SW 1271 (cell line): ENCODE data around the gene WDR35.

Source experiments
- DNase-seq, 2 experiments: peaks; one replicate each; lab custom pipeline; 2025; lab: John Stamatoyannopoulos, UW

WDR35 gene

DNA sequence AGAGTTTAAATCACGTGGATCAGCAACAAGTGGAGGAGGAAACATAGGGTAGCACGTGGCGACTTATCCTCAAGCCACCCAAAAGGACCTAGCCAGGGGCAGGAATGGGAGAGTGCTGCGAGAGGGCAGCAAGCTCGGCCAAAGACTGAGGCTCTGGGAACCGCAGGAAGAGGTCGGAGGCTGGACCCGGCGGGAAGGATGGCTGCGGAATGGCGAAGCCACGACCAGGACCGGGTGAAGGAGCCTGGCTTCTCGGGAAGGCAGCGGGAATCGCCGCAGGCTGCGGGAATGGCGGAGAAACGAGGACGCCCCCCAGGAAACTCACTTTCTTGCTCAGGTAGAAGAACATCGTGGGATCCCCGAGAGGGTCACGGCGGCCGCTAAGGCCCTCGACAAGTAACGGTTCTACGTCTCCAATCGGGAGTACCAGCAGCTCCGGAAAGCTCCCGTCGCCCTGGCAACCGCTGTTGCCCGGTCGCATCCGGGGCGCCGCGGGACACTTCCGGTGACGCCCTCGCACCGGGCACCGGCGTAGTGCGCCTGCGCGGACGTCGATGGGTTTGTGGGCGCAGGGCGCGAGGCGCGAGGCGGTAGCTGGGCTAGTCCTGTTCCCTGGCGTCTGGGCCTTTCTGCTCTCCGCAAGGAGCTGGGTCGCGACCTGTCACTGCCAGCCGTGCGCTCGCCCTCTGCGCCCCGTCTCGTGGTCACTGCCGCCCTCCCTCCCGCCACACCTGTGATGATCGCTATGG lies at the start of gene WDR35:
Gene WDR35, minus strand, starts transcription at position 439 of the 749 bp plus-strand sequence. Its CDS starts 90 bp downstream, at position 349.
- peak; percentile 92 to 93 for DNase-seq

DNA sequence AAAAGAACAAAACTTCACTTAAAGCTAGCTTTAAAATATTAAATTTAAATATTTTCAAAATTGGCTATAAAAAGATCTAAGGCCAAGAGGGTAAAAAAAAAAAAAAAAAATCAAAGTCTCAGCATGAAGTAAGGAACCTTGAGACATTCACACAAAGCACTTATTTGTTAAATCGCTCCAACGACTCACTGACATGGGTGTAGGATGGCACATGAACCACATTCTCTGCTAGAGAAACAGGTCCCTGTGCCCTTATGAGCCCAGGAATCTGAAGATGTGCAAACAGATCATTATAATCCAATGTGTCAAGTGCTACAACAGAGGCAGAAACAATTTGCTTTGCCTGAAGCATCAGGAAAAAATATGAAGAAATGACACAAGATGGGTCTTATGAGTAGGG lies 47.8 kb upstream of the WDR35 start:
- DNase-seq = no peak

DNA sequence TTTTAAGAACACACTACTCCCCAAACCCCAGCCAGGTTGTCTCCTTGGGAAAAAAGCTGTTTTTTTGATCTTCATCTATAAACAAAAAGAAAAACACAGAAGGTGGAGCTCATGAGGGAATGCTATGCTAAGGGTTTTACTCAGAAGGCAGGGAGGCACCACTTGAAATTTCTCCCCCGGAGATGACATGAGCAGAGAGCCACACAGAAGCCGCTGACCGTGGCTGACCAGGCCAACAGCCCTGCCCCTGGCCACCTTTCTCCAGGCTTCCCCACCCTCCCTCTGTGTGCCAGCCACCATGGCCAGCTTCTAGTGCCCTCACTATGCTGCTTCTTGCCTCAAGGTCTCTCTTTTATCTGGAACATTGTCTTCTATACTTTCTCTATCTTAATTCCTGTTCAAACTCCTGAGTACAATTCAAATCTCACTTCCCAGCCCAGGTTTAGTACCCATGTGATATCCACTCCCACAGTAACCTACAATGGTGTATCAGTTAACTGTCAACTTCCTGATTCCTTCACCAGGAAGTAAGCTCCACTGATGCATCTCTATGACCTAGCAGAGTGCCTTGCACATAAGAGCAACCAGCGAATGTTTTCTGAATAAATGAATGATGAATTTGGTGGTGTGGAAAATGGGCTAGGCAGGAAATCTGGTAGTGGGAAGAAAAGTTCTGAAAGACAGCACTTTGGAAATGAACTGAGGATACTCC lies 46.2 kb upstream of the WDR35 start:
- DNase-seq = no peak

DNA sequence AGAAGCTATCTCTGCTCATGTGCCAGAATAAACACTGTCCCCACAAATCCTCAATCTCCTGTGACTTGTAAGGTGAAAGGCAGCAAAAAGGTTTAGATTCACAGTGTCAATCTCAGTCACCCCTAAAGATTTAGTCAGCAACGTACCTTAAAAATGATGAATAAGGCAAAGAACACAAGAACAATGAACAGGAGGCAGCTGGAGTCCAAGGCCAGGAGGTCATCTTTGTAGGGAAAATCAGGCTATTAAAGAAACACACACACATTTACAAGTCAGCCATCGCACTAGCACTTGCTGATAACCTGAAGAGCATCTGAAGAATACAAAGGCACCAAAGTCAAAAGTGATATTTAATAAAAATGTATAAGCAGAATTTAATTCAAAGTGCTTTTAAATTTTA lies 44.9 kb upstream of the WDR35 start:
- no peak for DNase-seq

DNA sequence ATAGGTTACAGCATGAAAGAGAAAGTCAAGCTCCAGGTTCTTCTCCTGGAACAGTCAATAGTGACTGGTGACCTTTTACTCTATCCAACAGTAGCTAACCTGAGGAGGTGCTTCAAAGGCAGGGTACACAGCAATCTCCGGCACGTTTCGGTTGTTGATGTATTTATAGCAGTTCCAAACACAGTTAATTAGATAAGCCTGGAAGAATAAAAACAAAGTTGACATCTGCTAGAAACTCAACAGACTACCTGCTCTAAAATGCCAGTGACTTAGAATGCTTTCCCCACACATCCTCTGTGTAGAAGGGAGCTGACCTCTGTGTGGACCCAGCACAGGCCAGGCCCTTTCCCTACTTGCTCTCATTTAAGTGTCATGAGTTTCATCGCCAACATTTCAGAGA lies 44.3 kb upstream of the WDR35 start:
- no peak for DNase-seq

DNA sequence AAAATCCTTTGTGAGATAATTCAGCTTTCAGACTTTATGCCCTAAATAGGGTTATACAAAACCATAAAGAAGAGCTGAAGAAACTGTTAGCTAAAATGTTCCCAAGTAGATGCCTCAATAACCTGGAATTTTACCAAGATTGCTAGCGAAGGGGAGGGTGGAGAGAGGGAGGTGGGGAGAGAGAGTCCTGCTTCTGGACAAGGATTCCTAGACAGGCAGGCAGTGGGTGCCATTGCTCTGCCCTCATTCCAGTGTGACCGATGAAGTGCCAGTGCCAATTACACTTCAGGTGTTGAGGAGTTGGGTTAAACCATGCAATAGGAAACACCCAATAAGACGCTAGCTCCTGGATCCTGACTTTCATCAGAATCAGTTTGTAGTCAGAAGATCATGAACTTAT lies 43.4 kb upstream of the WDR35 start:
- no peak for DNase-seq

DNA sequence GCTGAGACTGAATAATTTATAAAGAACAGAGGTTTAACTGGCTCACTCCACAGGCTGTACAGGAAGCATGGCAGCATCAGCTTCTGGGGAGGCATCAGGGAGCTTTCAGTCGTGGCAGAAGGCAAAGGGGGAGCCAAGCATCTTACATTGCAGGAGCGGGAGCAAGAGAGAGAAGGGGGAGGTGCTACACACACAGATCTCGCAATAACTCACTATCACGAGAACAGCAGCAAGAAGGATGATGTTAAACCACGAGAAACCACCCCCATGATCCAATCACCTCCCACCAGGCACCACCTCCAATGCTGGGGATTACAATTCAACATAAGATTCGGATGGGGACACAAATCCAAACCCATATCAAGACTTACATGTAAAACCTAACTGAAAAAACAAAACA lies 40.3 kb upstream of the WDR35 start:
- no peak for DNase-seq

DNA sequence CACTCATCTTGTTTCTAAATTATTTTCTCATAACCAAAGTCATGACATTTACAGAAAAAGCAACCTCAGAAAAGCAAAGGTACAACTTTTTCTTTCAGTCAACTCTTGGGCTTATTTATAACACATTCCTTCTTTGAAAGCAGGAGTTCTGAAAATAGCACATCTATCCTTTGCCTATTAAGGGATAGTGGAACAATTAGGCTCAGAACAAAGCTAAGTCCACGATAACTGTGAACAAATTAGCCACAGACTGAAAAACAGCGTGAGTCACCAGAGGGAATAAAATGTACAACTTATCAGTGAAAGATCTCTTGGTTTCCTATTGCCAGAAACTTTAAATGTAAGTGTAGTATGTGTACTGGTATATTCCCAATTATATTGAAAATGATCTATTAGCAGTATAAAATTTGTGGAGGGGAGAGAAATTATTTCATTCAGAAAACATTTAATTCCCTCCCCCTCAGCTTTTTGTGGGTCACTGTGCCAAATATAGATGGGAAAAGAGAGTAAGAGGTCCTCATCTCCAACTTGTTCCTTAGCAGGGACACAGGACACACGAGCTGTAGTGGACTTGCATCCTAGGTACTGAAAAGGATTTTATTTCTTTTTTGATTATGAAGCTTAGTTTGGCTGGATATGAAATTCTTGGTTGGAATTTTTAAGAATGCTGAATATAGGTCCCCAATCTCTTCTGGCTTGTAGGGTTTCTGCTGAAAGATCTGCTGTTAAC lies 38.0 kb upstream of the WDR35 start:
- no peak for DNase-seq

DNA sequence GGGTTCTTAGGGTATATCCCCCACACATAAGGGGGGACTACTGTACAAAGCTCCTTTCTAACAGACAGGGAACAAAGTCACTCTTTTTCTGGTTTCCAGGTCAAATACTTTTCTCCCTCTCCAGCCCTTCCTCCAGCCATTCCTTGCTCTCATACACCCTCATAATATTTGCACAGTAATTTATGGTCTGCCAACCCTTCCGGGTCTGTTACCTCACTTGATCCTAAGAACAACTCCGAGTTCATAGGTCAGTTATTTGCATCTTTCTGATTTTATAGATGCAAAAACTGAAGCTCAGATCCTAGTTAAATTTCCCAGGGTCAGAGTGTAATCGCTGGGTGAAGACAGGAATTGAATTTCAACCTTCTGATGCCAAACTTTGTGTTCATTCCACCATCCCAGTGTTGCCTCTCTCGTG lies 37.4 kb upstream of the WDR35 start:
- DNase-seq = no peak

DNA sequence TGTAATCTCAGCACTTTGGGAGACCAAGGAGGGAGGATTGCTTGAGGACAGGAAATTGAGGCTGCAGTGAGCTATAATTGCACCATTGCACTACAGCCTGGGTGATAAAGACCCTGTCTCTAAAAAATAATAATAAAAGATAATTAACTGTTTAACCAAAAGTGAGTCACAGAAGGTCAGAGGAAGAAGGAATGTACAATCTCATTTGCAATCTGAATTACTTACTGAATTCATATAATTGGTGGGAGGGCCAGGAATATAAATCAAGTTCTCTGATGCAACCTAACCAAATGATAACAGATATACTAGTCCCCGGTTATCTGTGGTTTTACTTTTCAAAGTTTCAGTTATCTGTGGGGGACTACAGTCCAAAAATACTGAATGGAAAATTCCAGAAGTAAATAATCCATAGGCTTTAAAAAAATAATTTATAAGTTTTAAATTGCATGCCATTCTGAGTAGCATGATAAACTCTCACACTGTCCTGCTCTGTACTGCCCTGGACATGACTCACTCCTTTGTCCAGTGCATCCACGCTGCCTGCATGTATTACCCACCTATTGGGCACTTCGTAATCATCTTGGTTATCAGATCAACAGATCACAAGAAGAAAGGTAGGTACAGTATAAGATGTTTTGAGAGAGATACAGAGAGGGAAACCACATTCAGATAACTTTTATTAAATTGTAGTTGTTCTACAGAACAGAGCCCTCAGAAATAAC lies 35.3 kb upstream of the WDR35 start:
- no peak for DNase-seq

DNA sequence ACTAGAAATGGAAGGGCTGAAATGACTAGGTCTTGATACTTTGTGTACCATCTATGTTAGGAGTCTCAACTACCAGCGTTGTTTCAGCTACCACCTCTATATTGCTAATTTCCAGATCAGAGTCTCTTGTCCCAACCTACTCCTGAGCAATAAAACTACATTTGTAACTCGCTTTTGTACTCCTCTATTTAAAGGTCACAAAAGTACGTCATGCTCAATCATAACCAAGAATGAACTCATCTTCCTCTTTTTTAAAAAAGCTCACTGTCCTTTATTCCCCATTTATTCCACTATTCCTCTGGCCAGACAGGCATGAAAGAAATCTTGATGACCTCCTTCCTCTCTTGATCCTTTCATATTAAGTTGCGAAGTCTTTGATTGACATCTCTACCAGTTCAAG lies 33.8 kb upstream of the WDR35 start:
- DNase-seq = no peak

DNA sequence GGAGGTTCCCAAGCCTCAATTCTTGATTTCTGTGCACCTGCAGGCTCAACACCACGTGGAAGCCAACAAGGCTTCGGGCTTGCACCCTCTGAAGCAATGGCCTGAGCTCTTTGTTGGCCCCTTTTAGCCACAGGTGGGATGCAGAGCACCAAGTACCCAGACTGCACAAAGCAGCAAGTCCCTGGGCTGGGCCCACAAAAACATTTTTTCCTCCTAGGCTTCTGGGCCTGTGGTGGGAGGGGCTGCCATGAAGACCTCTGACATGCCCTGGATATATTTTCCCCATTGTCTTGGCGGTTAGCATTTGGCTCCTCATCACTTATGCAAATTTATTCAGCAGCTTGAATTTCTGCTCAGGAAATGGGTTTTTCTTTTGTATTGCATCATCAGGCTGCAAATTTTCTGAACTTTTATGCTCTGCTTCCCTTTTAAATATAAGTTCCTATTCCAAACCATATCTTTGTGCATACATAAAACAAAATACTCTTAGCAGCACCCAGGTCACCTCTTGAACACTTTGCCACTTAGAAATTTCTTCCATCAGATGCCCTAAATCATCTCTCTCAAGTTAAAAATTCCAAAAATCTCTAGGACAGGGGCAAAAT lies 31.6 kb upstream of the WDR35 start:
- DNase-seq = no peak

DNA sequence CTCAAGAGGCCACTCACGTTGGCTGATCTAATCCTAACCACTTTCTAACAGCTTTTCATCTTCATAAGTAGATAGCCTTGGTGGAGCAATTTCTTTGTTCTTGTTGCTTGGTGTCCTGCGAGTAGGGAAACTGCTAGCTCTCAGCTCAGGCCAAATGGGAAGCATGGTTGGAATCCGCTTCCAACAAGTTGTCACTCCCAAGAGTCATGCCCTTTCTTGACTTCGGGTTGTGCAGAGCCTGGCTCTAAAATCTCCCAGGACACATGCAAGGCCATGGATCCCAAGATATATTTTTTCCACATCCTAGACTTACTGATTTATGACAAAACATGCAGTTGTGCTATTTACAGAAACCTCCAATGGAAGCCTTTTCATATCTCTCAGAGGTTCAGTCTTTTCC lies 29.8 kb upstream of the WDR35 start:
- DNase-seq = no peak

DNA sequence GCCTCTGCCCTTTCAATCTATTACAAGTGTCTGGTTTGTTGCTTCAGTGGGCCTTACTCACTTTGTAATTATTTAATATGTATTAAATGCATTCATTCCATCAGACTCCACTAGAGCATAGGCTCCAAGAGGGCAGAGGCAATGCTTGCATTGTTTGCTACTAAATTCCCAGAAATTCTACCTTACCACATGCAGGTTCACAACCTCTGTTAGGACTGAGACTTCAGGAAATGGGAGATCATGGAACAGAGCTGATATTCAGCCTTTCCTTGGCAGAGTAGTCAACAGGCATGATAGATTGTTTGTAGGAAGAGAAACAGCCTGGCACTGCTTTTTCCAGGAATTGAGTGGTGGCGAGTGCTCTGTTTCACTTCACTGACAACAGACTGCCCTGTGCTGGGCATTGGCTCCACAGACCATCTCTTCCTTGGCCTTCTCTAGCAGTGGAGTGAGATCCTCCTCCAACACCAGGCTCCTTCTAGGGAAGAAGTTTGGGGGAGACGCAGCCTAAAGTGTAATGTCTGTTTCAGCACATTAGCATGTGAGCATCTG lies 28.8 kb upstream of the WDR35 start:
- DNase-seq = no peak

DNA sequence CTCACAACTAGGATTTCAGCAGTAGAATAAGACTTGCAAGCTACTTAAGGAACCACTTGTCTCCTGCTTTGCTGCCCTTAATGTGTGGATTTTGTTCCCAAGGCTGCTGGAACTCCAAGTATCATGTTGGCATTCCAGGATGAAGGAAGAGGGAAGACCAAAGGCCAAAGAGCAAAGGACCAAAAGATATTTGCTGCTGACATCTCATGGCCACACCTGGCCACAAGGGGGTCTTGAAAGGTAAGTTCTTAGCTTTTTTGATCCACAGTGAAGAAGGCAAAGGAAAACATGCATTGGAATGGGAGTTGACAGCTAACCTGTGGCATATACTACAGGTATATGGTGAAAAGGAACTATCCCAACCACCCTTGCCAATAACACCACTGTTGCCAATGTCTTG lies 26.4 kb upstream of the WDR35 start:
- DNase-seq = no peak

DNA sequence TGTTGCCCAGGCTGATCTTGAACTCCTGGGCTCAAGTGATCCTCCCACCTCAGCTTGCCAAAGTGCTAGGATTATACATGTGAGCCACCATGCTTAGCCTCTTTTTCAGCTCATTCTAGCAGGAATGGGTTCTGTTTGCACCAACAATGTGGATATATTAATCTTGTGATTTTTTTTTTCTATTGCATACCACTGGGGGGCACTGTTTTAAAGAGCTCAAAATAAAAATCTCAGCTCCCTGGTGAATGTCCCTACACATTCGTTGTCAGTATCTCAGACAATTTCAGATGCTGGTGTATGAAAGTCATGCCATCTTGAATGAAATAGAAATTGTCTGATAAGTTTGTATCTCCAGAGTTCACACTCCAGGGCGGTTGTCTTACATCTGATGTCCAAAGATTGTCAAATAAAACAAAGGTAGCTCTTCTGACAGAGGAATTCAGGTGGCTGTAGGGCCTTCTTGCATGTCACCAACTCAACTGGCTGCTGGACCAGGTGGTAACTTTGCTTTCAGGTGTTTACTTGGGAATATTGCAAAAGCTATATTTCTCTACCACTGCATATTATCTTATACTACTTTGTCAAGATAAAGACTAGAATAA lies 25.7 kb upstream of the WDR35 start:
- DNase-seq = peak; percentile 19 to 48

DNA sequence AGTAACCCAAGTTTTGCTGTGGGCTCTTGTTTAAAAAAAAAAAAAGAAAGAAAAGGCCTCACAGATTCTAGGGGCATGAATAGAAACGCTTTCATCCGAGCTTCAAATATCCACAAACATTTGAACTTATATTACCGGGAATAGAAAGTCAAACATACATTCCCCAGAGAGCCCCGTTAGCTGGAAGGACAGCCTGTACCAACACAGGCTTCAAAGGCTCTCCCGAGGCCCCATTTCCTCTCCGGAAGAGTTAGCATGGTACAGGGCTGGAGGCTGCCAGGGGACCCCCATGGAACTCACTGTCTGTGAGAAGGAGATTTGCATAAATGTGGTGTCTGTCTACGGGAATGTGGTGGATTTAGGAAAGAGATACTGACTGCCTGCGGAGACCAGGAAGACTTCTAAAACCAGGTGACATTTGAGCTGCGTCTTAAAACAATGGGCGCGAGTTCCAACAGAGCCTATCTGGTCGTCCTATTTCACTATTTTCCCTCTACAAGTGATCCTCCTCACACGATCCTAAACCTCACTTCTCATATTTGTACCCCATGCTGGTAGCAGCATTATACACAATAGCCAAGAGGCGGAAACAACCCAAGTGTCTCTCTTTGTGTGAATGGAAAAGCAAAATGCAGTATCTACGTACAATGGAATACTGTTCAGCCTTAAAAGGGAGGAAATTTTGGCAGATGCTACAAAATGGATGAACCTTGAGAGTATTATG lies 23.4 kb upstream of the WDR35 start:
- DNase-seq = no peak

DNA sequence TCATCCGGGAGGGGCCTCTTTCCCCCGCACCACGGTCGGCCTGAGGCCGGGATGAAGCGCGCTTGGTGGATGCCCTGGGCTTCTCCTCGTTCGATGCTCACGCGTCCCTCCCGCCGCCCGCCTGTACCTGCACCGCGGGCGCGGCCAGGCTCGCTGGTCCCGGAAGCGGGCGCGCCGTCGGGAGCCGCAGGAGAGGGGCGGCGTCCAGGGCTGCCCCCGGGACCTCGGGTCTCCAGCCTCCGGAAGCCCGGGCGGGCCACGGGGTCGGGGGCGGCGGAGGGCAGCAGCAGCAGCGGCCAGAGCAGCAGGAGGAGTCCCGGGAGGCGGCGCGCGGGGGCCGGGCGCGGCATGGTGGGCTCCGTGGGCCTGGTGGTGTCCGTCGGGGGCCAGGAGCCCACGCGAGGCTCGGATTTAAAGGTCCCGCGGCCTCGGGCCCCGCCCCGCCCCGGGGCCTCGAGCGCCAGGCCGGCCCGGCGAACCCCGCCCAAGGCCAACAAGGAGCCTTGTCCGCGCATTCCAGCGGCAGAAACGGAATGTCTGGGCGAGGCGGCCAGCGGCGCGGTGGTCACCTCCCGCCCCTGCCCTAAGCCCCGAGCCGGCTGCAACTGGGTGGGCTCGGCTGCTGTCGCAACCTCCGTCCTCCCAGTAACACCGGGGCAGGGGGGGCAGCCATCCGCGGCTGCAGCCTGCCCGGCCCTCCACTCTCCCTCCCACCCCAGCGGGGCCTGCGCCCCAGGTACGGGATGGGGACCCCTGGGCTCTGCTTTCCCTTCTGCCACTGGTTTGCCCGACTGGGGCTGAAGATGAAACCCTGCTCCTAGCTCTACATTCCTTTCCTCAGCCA lies 22.6 kb upstream of the WDR35 start, which contains the start of gene MATN3:
Gene MATN3, minus strand, starts transcription at position 387 of the 844 bp plus-strand sequence. Its CDS starts 37 bp downstream, at position 350.
- DNase-seq = no peak

DNA sequence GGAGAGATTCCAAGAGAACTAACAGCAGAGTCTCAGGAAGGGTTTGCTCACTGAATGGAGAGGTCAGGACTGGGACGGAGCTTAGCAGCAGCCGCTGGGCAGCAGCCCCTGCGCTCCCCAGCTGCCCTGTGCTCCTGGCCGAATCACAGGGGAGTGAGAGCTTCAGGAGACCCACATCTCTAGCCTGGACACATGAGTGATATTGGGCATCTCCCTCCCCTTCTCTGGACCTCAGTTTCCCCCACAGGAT lies 22.1 kb upstream of the WDR35 start:
- no peak for DNase-seq
